Mesenchymal stem cell (in vitro differentiated cells and primary cell): ENCODE results near the gene KCNE4.

Experiments
- DNase-seq: peaks from one replicate; pipeline ENCODE4 v3.0.0-alpha.2; 2013
- H2AFZ ChIP-seq: one replicate; pipeline ENCODE4 v1.6.1; 2013; ENCODE audit warnings: low read depth, mild to moderate bottlenecking, control low read depth, inconsistent platforms, low read length, moderate library complexity
- H2AK5ac ChIP-seq: 2 replicates; pipeline ENCODE4 v1.6.1; 2013; ENCODE audit warnings: low read length, moderate library complexity, mild to moderate bottlenecking, inconsistent platforms; ENCODE audit not compliant: severe bottlenecking
- H2BK120ac ChIP-seq: one replicate; pipeline ENCODE4 v1.6.1; 2013; ENCODE audit warnings: low read depth, mild to moderate bottlenecking, inconsistent platforms, low read length, moderate library complexity
- H2BK12ac ChIP-seq, 2 experiments: one replicate each; pipeline ENCODE4 v1.6.1; 2013; ENCODE audit warnings: inconsistent platforms in 2 of 2, low read length in 2 of 2, mild to moderate bottlenecking in 2 of 2, moderate library complexity in 2 of 2, control low read depth in 1 of 2
- H2BK15ac ChIP-seq: one replicate; pipeline ENCODE4 v1.6.1; 2013; ENCODE audit warnings: mild to moderate bottlenecking, low read depth, inconsistent platforms; ENCODE audit not compliant: poor library complexity, severe bottlenecking
- H2BK5ac ChIP-seq: 2 replicates; pipeline ENCODE4 v1.6.1; 2013; ENCODE audit warnings: low read depth, mild to moderate bottlenecking, low read length, control low read depth, inconsistent platforms; ENCODE audit not compliant: poor library complexity, severe bottlenecking
- H3K14ac ChIP-seq, 2 experiments: one replicate each; pipeline ENCODE4 v1.6.1; 2013; ENCODE audit warnings: inconsistent platforms in 2 of 2, low read length in 2 of 2, control low read depth in 1 of 2, mild to moderate bottlenecking in 1 of 2, moderate library complexity in 1 of 2
- H3K18ac ChIP-seq, 2 experiments: one replicate each; pipeline ENCODE4 v1.6.1; 2013; ENCODE audit warnings: inconsistent platforms in 2 of 2, low read length in 2 of 2, control low read depth in 1 of 2, low read depth in 1 of 2, mild to moderate bottlenecking in 1 of 2
- H3K23ac ChIP-seq, 2 experiments: one replicate each; pipeline ENCODE4 v1.6.1; 2013; ENCODE audit warnings: inconsistent platforms in 2 of 2, low read length in 2 of 2, mild to moderate bottlenecking in 2 of 2, moderate library complexity in 2 of 2, control low read depth in 1 of 2
- H3K27ac ChIP-seq: 2 replicates; pipeline ENCODE4 v1.5.1; 2013; ENCODE audit warnings: mild to moderate bottlenecking, moderate library complexity, low read length, control low read depth, inconsistent platforms; ENCODE audit not compliant: poor library complexity, severe bottlenecking
- H3K27me3 ChIP-seq, 2 experiments: 2 replicates each; pipeline versions ENCODE4 v1.6.1 to v1.7.0; 2013; ENCODE audit warnings: low read length in 2 of 2, mild to moderate bottlenecking in 2 of 2, moderate library complexity in 2 of 2, control low read depth in 1 of 2, inconsistent platforms in 1 of 2; ENCODE audit not compliant: control insufficient read depth in 1 of 2, insufficient read depth in 1 of 2
- H3K36me3 ChIP-seq, 2 experiments: 2 replicates each; pipeline versions ENCODE4 v1.6.1 to v1.7.0; 2013; ENCODE audit warnings: low read length in 2 of 2, control low read depth in 1 of 2, inconsistent platforms in 1 of 2, low read depth in 1 of 2, mild to moderate bottlenecking in 1 of 2; ENCODE audit not compliant: insufficient read depth in 2 of 2, control insufficient read depth in 1 of 2
- H3K4ac ChIP-seq, 2 experiments: one replicate each; pipeline ENCODE4 v1.6.1; 2013; ENCODE audit warnings: inconsistent platforms in 2 of 2, low read length in 2 of 2, mild to moderate bottlenecking in 2 of 2, moderate library complexity in 2 of 2, control low read depth in 1 of 2, low read depth in 1 of 2
- H3K4me1 ChIP-seq: 2 replicates; pipeline ENCODE4 v1.6.1; 2013; ENCODE audit warnings: low read depth, low read length, control low read depth; ENCODE audit not compliant: control insufficient read depth, insufficient read depth
- H3K4me2 ChIP-seq: 2 replicates; pipeline ENCODE4 v1.6.1; 2013; ENCODE audit warnings: low read length, mild to moderate bottlenecking, inconsistent platforms; ENCODE audit not compliant: poor library complexity, severe bottlenecking
- H3K4me3 ChIP-seq, 2 experiments: 2 replicates each; pipeline versions ENCODE4 v1.5.1 to v1.7.0; 2013; ENCODE audit warnings: low read length in 2 of 2, mild to moderate bottlenecking in 2 of 2, control low read depth in 1 of 2, low read depth in 1 of 2; ENCODE audit not compliant: insufficient read depth in 1 of 2
- H3K79me1 ChIP-seq: replicated peaks from 2 replicates; pipeline ENCODE4 v1.6.1; 2013; ENCODE audit warnings: mild to moderate bottlenecking, control low read depth, low read length, inconsistent platforms; ENCODE audit not compliant: poor library complexity, severe bottlenecking
- H3K9ac ChIP-seq: 2 replicates; pipeline ENCODE4 v1.7.0; 2013; ENCODE audit warnings: mild to moderate bottlenecking, low read length, moderate library complexity
- H3K9me3 ChIP-seq: 2 replicates; pipeline ENCODE4 v1.7.0; 2013; ENCODE audit warnings: mild to moderate bottlenecking, low read length; ENCODE audit not compliant: control insufficient read depth
- H4K8ac ChIP-seq: one replicate; pipeline ENCODE4 v1.6.1; 2013; ENCODE audit warnings: inconsistent platforms, mild to moderate bottlenecking, low read length, moderate library complexity
- H4K91ac ChIP-seq: one replicate; pipeline ENCODE4 v1.6.1; 2013; ENCODE audit warnings: mild to moderate bottlenecking, low read length, inconsistent platforms
- WGBS: methylation state at CpG from one replicate; pipeline ENCODE4 v1.1.7; 2013; ENCODE audit warnings: mixed read lengths; 5-methylcytosine and 5-hydroxymethylcytosine counted together

Gene KCNE4

GRCh38 chr2:223096235-223096970, 44.4 kb downstream of the KCNE4 start:
- Histone ChIP-seq H3K4me2 (no peak overlapping the region), H2BK5ac (no peak overlapping the region), H3K36me3 (no peaks in the 10 kb centered on the region), H3K4me1 (peaks cover 2% of the 10 kb centered on the region), H2BK12ac (peak overlapping the region in 1 of 2 experiments; percentile 37), H4K91ac (no peak overlapping the region), H3K79me1 (no peaks in the 10 kb centered on the region), H3K4me3 (no peak overlapping the region), H3K18ac (no peak overlapping the region), H2BK15ac (no peak overlapping the region), H3K27ac (no peak overlapping the region), H3K4ac (no peak overlapping the region), H2AK5ac (no peak overlapping the region), H2BK120ac (no peak overlapping the region), H3K9ac (no peak overlapping the region), H3K14ac (no peak overlapping the region), H4K8ac (no peak overlapping the region), H3K23ac (no peak overlapping the region), H3K9me3 (no peaks in the 10 kb centered on the region), H3K27me3 (no peaks in the 10 kb centered on the region), H2AFZ (no peak overlapping the region)
- peak; percentile 46 for DNase-seq
- WGBS = 58% methylated on average over 4 of the region's 5 CpGs

- WGBS = 86% methylated on average over 4 of the region's 6 CpGs
- Histone ChIP-seq H3K14ac (no peak overlapping the region), H3K79me1 (no peaks in the 10 kb centered on the region), H2BK5ac (no peak overlapping the region), H3K4ac (no peak overlapping the region), H3K23ac (no peak overlapping the region), H2BK120ac (no peak overlapping the region), H4K8ac (no peak overlapping the region), H2AK5ac (no peak overlapping the region), H3K4me2 (no peak overlapping the region), H2AFZ (no peak overlapping the region), H2BK12ac (peak overlapping the region in 1 of 2 experiments; percentile 31), H2BK15ac (no peak overlapping the region), H3K9ac (no peak overlapping the region), H4K91ac (no peak overlapping the region), H3K9me3 (no peaks in the 10 kb centered on the region), H3K36me3 (no peaks in the 10 kb centered on the region), H3K4me3 (no peak overlapping the region), H3K27me3 (no peaks in the 10 kb centered on the region), H3K18ac (no peak overlapping the region), H3K27ac (no peak overlapping the region), H3K4me1 (peaks cover 2% of the 10 kb centered on the region)
- no peak for DNase-seq
These were observed 45.9 kb downstream of the KCNE4 start for GRCh38 chr2:223097888-223098383.

DNA sequence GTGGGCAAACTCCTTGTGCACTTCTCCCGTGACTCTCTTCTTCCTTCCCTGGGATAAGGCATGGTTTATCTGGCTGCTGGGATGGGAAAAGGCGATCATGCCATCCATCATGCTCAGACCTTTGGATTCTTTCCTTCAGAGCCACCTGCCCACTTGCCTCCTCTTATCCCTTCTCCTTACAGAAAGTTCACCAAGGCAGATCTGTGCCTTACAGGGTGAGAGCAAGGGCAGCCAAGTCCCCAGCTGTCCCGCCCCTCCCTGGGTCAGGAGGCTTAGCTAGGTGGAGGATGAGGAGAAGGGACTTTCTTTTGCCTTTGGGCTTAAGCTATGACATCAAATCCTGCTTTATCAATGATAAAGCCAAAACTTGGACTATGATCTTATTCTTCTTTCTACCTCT, 47.6 kb downstream of the KCNE4 start:
- no peak overlapping the region for H3K14ac ChIP-seq
- no peak overlapping the region for H2BK15ac ChIP-seq
- H3K4me1 ChIP-seq = no peaks in the 10 kb centered on the region
- no peak overlapping the region for H3K4me2 ChIP-seq
- DNase-seq = no peak
- H3K27me3 ChIP-seq = no peaks in the 10 kb centered on the region
- 83% methylated on average over 2 of the region's 3 CpGs for WGBS
- H2AFZ ChIP-seq = no peak overlapping the region
- no peak overlapping the region for H3K27ac ChIP-seq
- no peaks in the 10 kb centered on the region for H3K79me1 ChIP-seq
- no peak overlapping the region for H2BK5ac ChIP-seq
- no peaks in the 10 kb centered on the region for H3K36me3 ChIP-seq
- no peak overlapping the region for H2BK120ac ChIP-seq
- peak overlapping the region; percentile 90 for H4K91ac ChIP-seq
- peak overlapping the region in 1 of 2 experiments; percentile 35 for H3K4ac ChIP-seq
- H3K23ac ChIP-seq = no peak overlapping the region
- no peak overlapping the region for H4K8ac ChIP-seq
- no peaks in the 10 kb centered on the region for H3K9me3 ChIP-seq
- H3K4me3 ChIP-seq = no peak overlapping the region
- no peak overlapping the region for H3K9ac ChIP-seq
- peak overlapping the region; percentile 46 to 89 for H2BK12ac ChIP-seq
- no peak overlapping the region for H2AK5ac ChIP-seq
- peak overlapping the region; percentile 5 to 34 for H3K18ac ChIP-seq

DNA sequence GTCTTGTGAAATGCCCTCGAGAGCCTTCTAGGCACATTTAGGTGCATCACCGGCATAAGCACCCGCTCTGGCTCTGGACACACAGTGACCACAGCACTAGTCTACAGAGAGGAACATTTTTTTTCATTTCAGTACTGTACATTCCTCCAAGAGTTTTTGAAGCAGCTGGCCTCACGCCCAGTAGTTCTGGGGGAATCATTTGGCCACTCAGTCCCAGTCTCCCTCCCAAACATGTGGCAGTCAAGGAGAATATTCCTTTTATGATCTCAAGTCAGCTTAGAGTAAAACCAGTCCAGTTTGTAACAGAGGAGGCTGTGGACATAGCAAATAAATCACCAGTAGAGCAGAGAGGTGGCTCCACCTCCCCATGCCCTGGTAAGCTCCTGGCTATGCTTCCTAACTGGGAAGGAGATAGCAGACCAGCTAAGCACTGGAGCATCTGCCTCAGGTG, 48.1 kb downstream of the KCNE4 start:
- no peak overlapping the region for H3K23ac ChIP-seq
- H4K91ac ChIP-seq = no peak overlapping the region
- H3K9me3 ChIP-seq = no peaks in the 10 kb centered on the region
- H2AFZ ChIP-seq = no peak overlapping the region
- no peak overlapping the region for H3K4ac ChIP-seq
- H3K14ac ChIP-seq = no peak overlapping the region
- no peak overlapping the region for H2BK5ac ChIP-seq
- H3K9ac ChIP-seq = no peak overlapping the region
- no peaks in the 10 kb centered on the region for H3K36me3 ChIP-seq
- peak; percentile 86 for DNase-seq
- H3K27ac ChIP-seq = no peak overlapping the region
- H2BK15ac ChIP-seq = no peak overlapping the region
- no peak overlapping the region for H2BK120ac ChIP-seq
- H2BK12ac ChIP-seq = peak overlapping the region in 1 of 2 experiments; percentile 78
- peak overlapping the region; percentile 48 for H4K8ac ChIP-seq
- H3K4me2 ChIP-seq = no peak overlapping the region
- WGBS = 39% methylated on average over 3 of the region's 4 CpGs
- H3K18ac ChIP-seq = no peak overlapping the region
- H3K4me3 ChIP-seq = no peak overlapping the region
- no peaks in the 10 kb centered on the region for H3K4me1 ChIP-seq
- no peaks in the 10 kb centered on the region for H3K79me1 ChIP-seq
- H2AK5ac ChIP-seq = no peak overlapping the region
- no peaks in the 10 kb centered on the region for H3K27me3 ChIP-seq
